AG09319 (cell line): Measurements from ENCODE around the gene PMIS2.

Experiments
- DNase-seq: peaks from one replicate; pipeline ENCODE4 v3.0.0-alpha.2; 2010; ENCODE audit warnings: low read depth; ENCODE audit errors: extremely low read depth
- CTCF ChIP-seq: IDR thresholded peaks from 2 replicates; pipeline ENCODE4 v1.5.1; 2011; ENCODE audit warnings: low read depth, mild to moderate bottlenecking, inconsistent platforms, low read length, moderate library complexity

Gene PMIS2

DNA sequence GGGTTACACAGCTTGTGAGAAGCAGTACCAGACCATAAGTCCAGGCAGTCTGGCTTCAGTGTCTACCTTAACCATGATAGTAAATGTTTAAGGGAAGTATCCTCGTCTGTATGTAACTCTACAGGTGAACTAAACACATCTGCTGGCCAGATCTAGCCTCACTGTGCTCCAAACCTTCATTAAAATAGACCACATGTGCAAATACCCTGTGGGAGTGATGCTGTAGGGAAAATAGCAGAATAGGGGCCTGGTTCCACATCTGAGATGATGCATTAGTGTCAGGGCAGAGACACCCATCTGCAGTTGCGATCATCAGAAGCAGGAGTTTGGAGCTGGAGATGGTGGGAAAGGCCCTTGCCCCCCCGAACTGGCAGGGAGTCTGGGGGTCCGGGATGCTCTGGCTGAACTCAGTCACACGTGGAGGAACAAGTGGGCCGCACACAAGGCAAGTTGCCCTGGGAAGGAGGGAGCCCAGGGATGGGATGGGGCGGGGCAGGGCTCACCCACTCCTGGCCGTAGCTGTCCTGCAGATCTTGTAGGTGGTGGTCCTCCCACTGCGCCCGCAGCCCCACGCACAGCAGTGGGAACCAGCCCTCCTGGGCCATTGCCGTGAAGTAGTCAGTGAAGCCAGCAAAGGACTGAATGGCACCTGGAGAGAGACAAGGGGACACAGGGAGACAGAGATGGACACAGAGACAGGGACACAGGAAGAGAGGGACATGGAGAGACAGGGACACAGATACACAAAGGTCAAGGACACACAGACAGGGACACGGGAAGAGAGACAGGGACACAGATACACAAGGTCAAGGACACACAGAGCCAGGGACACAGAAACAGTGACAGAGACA is 33.2 kb upstream of the PMIS2 start:
- TF ChIP-seq CTCF: no peak
- DNase-seq: no peak

GRCh38 chr19:35553385-35554000 is 32.5 kb upstream of the PMIS2 start:
- no peak for DNase-seq
- no peak for TF ChIP-seq CTCF

GRCh38 chr19:35554076-35554475 is 31.9 kb upstream of the PMIS2 start:
- TF ChIP-seq CTCF: no peak
- DNase-seq: no peak

- peak; percentile 21 for TF ChIP-seq CTCF
- DNase-seq: no peak
Observed at GRCh38 chr19:35555301-35556005, 30.5 kb upstream of the PMIS2 start.

- TF ChIP-seq CTCF: no peak
- DNase-seq: no peak
Observed at GRCh38 chr19:35556025-35556590, 29.9 kb upstream of the PMIS2 start.

- no peak for DNase-seq
- no peak for TF ChIP-seq CTCF
Observed at GRCh38 chr19:35556846-35557538, 29.0 kb upstream of the PMIS2 start.
